ENCODE data around the gene POTEE. TPM values are rescaled to one million over a fixed set of nuclear protein-coding genes. Genes with fewer than 3 reads are reported as not detected.
"Not testable (repeated sequence)": the region's sequence is repeated elsewhere in the genome, so short reads cannot be mapped to it uniquely, and the experiment has no call there.

POTEE gene
- total RNA-seq: not detected

DNA sequence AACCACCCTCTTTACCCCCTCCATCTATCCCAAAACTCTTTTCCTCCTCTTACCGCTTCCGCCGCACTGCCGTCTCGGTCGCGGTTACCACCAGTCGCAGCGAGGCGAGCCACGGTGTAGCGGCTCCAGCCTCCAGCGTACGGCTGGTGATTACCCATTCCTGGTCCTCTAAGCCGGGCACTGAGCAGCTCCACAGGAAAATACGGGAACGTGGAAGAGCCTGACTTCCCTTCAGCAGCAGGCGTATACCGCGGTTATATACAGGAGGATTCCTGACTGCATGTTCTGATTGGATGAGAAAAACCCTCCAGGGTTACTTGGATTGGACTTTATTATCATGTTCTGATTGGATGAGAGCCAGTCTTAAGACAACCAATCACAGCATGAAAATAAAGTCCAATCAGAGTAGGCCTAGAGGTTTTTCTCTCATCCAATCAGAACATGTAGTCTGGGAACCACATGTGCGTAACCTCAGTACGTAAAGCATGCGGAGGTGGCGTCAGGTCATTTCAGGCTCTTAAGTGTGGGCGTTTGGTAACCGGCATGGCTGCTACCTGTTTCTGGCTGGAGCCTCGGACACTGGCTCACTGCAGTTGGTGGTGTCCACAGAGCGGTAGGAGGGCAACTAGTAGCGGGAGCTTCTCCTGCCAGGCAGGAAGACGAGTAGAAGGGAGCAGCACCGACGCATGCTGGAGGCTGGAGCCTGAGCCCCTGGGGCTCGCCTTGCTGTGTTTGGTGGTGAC, at the start of gene POTEE:
Gene POTEE, plus strand, starts transcription at position 507 of the 743 bp plus-strand sequence. CDS start 8,867 bp downstream, outside the sequence.
- not testable (repeated sequence) for H3K27me3 ChIP-seq; H3K36me3 ChIP-seq; H3K9me3 ChIP-seq; H3K4me3 ChIP-seq; DNase-seq (ENCODE audit: low spot score in 2 of 2); H3K4me1 ChIP-seq; H3K27ac ChIP-seq
- 92% methylated on average over 22 of the region's 33 CpGs for WGBS

DNA sequence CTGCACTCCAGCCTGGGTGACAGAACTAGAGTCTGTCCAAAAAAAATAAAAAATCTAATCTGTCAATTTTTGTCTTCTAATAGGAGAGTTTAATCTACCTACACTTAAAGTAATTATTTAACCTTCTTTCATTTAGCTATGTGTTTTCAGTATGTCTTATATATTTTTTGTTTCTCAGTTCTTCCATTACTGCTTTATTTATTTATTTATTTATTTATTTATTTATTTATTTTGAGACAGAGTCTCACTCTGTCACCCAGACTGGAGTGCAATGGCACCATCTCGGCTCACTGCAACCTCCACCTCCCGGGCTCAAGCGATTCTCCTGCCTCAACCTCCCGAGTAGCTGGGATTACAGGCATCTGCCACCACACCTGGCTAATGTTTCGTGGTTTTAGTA, 43.8 kb upstream of the POTEE start:
- H3K27ac ChIP-seq; H3K4me1 ChIP-seq; DNase-seq (ENCODE audit: low spot score in 2 of 2); H3K27me3 ChIP-seq; H3K36me3 ChIP-seq; H3K9me3 ChIP-seq; H3K4me3 ChIP-seq: not testable (repeated sequence)
- WGBS: 93% methylated on average over 5 of the region's 5 CpGs

DNA sequence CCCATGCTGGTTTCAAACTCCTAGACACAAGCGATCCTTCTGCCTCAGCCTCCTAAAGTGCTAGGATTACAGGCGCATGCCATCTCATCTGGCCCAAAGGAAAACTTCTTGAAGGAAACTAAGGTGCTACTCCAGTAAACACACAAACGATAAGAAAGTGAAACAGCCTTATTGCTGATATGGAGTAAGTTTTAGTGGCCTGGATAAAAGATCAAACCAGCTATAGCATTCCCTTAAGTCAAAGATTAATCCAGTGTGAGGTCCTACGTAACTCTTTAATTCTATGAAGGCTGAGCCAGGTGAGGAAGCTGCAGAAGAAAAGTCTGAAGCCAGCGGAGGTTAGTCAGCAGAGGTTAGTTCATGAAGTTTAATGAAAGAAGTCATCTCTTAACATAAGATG, 40.8 kb upstream of the POTEE start:
- H3K27ac ChIP-seq: no peak overlapping the region
- H3K9me3 ChIP-seq: no peaks in the 10 kb centered on the region
- WGBS: 88% methylated on average over 5 of the region's 5 CpGs
- DNase-seq (ENCODE audit: low spot score in 2 of 2): no peak
- no peaks in the 10 kb centered on the region for H3K36me3 ChIP-seq
- no peaks in the 10 kb centered on the region for H3K4me1 ChIP-seq
- H3K4me3 ChIP-seq: no peak overlapping the region
- peaks cover 4% of the 10 kb centered on the region for H3K27me3 ChIP-seq
- TF ChIP-seq, protein P1, sequence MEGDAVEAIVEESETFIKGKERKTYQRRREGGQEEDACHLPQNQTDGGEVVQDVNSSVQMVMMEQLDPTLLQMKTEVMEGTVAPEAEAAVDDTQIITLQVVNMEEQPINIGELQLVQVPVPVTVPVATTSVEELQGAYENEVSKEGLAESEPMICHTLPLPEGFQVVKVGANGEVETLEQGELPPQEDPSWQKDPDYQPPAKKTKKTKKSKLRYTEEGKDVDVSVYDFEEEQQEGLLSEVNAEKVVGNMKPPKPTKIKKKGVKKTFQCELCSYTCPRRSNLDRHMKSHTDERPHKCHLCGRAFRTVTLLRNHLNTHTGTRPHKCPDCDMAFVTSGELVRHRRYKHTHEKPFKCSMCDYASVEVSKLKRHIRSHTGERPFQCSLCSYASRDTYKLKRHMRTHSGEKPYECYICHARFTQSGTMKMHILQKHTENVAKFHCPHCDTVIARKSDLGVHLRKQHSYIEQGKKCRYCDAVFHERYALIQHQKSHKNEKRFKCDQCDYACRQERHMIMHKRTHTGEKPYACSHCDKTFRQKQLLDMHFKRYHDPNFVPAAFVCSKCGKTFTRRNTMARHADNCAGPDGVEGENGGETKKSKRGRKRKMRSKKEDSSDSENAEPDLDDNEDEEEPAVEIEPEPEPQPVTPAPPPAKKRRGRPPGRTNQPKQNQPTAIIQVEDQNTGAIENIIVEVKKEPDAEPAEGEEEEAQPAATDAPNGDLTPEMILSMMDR (IDR thresholded peaks at IDR 0.05): no peak
- no peak for TF ChIP-seq POLR2AphosphoS5 (IDR thresholded peaks at IDR 0.05)
- TF ChIP-seq POLR2A (IDR thresholded peaks at IDR 0.05): no peak
- TF ChIP-seq EP300 (IDR thresholded peaks at IDR 0.05): no peak

DNA sequence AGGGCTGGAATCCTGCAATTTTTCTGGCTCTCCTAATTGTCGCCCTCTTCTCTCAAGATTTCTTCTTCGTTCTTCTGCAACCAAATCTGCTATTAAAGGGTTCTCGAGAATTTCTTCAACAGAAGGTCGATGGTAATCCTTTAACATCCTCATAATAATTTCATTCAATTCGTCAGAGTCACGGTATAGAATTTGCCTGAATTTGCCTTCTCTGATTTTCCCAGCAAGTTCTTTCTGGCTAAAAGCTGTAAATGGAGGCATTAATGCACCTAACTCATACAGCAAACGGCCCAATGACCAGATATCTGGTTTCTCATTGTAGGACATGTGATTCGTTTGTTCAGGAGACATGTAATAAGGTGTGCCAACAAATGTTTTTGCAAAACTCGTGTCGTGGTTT, 31.3 kb upstream of the POTEE start:
- not testable (repeated sequence) for DNase-seq (ENCODE audit: low spot score in 2 of 2); H3K27ac ChIP-seq; H3K36me3 ChIP-seq; H3K4me3 ChIP-seq; H3K27me3 ChIP-seq; H3K9me3 ChIP-seq; H3K4me1 ChIP-seq
- 80% methylated on average over 10 of the region's 10 CpGs for WGBS

DNA sequence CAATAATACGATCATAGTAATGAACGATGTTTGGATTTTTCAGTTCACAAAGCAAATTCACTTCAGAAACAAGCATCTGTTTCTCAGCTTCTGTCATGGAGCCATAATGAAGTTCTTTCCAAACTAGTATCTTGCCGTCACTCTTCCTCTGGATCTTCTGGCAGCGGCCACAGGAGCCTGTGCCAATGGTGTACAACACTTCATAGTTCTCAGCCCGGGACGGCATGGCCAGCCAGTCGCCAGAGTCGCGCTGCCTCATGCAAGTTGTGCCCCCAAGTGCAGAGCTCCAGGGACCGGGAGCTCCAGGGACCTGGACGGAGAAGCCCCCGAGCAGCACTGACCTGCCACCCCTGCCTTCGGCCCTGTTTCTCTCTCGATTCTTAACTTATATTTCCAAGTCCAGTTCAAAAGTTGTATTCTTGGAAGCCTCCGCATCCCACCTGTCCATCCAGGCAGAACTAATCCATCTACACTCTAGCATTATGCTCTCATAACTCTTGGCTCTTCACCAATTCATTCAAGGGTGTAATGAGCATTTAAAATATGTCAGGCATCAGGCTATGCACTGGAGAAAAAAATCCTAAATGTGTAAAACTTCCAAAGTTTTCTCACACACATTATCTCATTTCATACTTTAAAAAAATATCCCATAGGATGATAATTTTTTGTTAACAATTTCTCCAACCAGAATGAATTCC, 30.5 kb upstream of the POTEE start:
- not testable (repeated sequence) for H3K9me3 ChIP-seq; H3K27ac ChIP-seq; H3K27me3 ChIP-seq; H3K36me3 ChIP-seq; H3K4me1 ChIP-seq; DNase-seq (ENCODE audit: low spot score in 2 of 2); H3K4me3 ChIP-seq
- 84% methylated on average over 15 of the region's 15 CpGs for WGBS

DNA sequence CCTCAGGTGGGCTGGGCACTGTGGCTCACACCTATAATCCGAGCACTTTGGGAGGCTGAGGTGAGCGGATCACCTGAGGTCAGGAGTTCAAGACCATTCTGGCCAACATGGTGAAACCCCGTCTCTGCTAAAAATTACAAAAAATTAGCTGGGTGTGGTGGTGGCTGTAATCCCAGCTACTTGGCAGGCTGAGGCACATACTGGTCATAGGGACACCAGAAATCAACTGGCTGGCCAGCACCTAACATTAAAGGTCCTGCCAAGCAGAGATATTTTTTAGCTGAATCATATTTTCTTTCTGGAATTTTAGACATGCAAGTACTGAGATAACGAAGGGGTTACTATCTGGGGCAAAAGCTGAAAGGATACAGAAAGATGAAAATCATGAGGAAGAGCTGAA, 27.9 kb upstream of the POTEE start:
- H3K9me3 ChIP-seq; H3K4me1 ChIP-seq; H3K4me3 ChIP-seq; DNase-seq (ENCODE audit: low spot score in 2 of 2); H3K27ac ChIP-seq; H3K27me3 ChIP-seq; H3K36me3 ChIP-seq: not testable (repeated sequence)
- WGBS: 60% methylated on average over 4 of the region's 4 CpGs

DNA sequence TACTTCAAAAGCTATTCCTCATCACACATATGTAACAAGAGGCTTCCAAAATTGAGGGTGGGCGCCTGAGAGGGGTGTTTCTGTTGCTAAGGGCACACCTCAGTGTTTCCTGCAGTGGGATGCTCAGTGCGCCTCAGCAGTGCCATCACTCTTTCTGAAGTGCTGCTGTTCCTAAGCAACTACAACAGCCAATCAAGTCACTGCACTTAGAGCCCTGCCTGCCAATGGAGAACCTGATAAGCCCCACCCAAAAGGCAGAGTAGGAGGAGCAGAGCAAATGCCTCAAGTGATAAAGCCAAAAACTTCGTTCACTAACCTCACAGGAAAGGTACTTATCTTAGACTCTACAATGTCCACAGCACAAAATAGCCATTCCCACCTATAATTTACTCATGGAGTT, 15.9 kb upstream of the POTEE start:
- H3K27me3 ChIP-seq: peaks cover 14% of the 10 kb centered on the region
- not testable (repeated sequence) for H3K4me3 ChIP-seq; H3K36me3 ChIP-seq; H3K9me3 ChIP-seq; H3K27ac ChIP-seq; DNase-seq (ENCODE audit: low spot score in 2 of 2); H3K4me1 ChIP-seq
- 22% methylated on average over 3 of the region's 3 CpGs for WGBS

DNA sequence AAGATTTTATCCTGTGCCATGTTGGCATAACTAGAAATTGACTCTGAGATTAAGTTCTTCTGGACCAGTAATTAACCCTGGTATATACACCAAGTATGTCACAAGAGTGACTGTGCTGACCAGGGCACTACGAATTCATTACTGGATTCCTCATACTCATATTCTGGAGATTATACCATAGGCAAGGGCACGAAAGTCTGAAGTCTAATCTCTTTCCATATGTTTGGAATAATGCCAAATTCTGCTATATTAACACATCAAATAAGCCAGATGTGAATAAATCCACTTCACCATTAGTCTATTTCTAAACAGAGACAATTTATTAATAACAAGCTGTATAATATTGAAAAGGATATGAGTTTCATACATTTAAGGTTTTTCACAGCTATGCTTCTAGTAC, 13.2 kb upstream of the POTEE start:
- H3K4me1 ChIP-seq; DNase-seq (ENCODE audit: low spot score in 2 of 2); H3K36me3 ChIP-seq; H3K9me3 ChIP-seq; H3K27ac ChIP-seq; H3K4me3 ChIP-seq: not testable (repeated sequence)
- H3K27me3 ChIP-seq: peaks cover 20% of the 10 kb centered on the region
- WGBS: 54% methylated on average over 2 of the region's 2 CpGs

DNA sequence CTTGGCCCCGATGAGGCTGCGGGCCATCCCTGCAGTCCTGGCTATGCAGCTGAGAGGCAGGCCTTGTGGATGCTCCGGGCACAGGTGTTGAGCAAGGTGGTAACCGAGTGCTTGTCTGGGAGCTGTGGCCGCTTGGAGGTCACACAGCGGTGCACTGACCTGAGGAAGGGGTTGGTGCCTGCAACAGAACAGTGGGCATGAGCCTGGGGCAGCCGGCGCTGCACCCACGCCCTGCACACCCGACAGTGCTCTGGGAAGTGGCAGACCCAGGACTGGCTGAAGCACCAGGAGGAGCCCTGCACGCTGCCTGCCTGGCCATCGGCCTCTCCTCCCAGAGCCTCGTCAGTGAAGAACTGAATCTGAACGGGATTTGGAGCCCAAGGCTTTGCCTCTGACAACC, 8.2 kb upstream of the POTEE start:
- no peak for DNase-seq (ENCODE audit: low spot score in 2 of 2)
- Histone ChIP-seq H3K4me1 (no peaks in the 10 kb centered on the region), H3K4me3 (no peak overlapping the region), H3K27me3 (peaks cover 8% of the 10 kb centered on the region), H3K36me3 (no peaks in the 10 kb centered on the region), H3K27ac (no peak overlapping the region), H3K9me3 (no peaks in the 10 kb centered on the region)
- TF ChIP-seq EP300 (IDR thresholded peaks at IDR 0.05) (no peak), POLR2AphosphoS5 (IDR thresholded peaks at IDR 0.05) (no peak), POLR2A (IDR thresholded peaks at IDR 0.05) (no peak)
- TF ChIP-seq, protein P1 (IDR thresholded peaks at IDR 0.05): no peak
- 76% methylated on average over 10 of the region's 14 CpGs for WGBS

DNA sequence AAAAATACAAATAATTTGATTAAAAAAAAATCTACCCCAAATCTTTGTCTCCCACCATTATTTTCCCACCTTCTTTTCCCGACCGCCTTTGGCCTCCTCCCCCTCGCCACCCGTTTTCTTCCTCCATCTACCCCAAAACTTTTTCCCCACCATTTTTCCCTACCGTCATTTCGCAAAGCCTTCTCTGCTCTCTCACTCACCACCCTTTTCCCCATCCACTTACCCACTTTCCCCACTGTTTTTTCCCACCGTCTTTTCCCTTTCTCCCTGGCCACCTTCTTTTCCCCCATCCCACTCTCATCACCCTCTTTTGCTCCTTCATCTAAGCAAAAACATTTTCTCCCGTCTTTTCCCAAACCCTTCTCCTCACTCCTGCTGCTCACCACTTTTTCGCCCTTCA, 1.5 kb upstream of the POTEE start:
- H3K27ac ChIP-seq; H3K9me3 ChIP-seq; H3K36me3 ChIP-seq; H3K4me1 ChIP-seq; DNase-seq (ENCODE audit: low spot score in 2 of 2); H3K4me3 ChIP-seq; H3K27me3 ChIP-seq: not testable (repeated sequence)
- 80% methylated on average over 8 of the region's 9 CpGs for WGBS

DNA sequence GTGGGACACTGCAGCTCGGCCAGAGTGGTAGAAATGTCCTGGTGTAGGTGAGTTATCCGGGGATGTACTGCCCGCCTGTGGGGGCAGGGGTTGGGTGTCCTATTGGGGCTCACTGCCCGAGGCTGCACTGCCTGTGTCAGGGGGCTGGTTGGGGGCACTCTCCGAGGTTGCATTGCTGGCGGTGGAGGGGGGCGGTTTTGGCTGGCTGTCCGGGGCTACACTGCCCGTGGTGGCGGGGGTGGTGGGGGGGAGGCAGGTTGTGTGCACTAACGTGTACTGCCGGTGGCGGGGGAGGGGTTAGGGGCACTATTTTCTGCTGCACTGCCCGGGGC, 403 bp downstream of the POTEE start:
- not testable (repeated sequence) for H3K27me3 ChIP-seq; DNase-seq (ENCODE audit: low spot score in 2 of 2); H3K27ac ChIP-seq; H3K4me1 ChIP-seq; H3K4me3 ChIP-seq; H3K9me3 ChIP-seq; H3K36me3 ChIP-seq
- WGBS: no CpG with 5 or more reads among the region's 14 CpGs
